NCI-H345 treated with DMSO at 0.1 percent for 48 hours (cell line): ENCODE measurements around the gene POMGNT2.

ENCODE experiments used
- DNase-seq: peaks from one replicate; lab custom pipeline; 2025; ENCODE audit not compliant: unreplicated experiment; lab: John Stamatoyannopoulos, UW

POMGNT2 gene

DNA sequence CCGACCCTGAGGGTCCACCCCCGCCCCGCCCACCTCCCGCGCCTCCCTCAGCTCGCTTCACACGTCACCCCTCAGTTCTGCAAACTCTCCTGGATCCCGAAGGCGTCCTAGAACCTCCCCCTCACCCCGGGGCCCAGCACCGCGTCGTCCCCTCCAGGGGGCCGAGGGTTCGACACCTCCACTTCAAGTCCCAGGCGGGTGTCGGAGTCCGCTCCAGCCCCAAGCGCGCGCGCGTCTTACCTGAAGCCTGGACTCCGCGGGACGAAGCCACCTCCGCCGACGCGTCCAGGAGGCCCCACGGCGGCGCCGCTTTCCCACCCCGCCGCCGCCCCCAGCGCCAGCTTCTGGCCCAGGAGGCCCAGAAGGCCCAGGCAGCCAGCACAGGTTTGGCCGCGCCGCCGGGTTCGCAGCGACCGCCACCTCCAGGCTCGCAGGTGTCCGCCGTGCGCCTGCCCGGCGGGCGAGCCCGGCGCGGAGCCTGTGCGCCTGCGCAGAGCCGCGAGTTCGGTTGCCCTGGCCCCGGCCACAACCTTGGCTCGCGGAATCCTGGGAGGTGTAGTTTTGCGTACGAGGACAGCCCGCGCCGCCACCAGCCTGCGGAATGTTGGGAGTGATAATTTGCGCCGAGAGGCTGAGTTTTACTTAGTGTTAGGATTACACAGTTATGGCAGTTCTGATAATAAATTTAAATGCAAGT lies at the start of gene POMGNT2:
POMGNT2 (minus strand) TSS at position 484 of the 697 bp plus-strand sequence. CDS start 24,648 bp downstream, outside the sequence.
- peak; percentile 54 for DNase-seq

DNA sequence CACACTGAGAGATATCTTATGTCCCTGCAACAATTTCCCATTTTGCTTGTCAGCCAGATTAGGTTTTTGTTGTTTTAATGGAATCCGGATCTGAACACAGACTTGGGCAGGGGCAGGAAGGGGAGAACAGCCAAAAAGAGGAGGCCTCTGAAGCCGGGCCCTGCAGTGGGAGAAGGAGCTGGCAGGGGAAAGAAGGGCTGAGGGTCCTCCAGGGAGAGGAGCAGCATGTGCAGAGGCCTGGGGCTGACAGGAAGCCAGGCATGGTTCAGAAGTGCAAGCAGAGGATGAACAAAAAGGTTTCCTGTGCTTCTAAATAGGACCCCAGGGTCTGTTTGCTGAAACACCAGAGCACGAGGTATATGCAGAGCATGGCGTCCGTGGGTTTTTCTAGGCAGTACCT lies 49.1 kb upstream of the POMGNT2 start:
- no peak for DNase-seq

DNA sequence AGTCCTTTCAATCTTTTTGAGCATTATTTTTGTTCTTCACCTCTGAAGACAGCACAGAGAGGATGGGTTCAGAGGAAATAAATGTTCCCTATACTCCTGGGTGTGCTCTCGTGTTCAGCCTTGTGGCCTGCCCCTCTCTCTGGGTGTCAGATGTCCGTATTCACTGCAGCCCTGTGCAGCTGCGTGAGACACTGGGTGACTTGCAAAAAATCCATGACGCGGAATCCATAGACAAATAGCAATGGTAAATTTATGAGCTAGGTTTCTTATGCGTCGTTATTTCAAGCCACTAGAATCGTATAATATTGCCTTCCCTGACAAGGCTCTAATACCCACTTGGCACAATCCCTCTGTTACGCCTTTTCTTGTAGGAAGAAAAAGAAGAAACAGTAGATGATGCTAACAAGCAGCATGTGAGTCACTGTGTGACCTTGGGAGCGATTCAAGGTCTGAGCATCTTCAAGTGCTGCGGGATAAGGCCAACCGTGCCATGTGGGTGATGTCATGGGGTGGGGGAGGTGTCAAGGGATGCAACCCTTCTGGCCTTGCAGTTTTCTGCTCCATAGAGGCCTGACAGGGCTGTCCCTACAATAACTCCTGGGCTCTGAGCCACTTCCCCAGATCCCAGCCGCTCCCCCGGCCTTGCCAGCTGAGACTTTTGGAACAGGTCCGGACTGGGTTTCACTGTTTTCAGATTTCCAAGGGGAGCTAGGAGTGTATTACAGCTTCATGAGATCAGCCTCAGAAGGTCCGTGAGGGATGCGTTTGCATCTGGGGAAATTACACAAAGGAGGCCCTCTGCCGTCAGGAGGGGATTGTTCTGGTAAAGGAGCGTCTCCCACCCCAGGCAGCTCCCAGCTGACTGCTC lies 47.6 kb upstream of the POMGNT2 start:
- no peak for DNase-seq

DNA sequence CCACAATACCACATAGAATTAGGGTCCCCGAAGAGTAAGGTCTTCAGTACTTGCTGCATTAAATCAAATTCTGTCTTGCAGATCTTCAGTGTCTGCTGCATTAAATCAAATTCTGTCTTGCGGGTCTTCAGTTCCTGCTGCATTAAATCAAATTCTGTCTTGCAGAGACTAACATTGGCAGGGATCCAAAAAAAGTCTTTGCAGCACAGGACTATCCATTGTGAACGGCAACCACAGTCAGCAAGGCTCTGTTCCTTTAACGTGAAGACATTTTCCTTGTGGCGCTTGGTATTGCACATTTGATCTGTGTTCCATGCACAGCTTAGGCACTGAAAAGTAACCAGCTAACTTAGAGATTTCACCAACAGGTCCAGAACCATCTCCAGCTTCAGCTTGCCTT lies 46.8 kb upstream of the POMGNT2 start:
- DNase-seq: no peak

DNA sequence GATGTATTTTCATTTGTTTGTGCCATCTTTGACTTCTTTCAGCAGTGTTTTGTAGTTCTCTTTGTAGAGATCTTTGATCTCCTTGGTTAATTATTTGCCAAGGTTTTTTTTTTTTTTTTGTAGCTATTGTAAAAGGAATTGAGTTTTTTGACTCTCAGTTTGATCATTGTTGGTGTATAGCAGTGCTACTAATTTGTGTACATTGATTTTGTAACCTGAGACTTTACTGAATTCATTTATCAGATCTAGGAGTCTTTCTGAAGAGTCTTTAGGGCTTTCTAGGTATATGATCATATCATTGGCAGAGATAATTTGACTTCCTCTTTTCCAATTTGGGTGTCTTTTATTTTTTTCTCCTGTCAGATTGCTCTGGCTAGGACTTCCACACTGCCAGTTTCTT lies 42.2 kb upstream of the POMGNT2 start:
- no peak for DNase-seq

DNA sequence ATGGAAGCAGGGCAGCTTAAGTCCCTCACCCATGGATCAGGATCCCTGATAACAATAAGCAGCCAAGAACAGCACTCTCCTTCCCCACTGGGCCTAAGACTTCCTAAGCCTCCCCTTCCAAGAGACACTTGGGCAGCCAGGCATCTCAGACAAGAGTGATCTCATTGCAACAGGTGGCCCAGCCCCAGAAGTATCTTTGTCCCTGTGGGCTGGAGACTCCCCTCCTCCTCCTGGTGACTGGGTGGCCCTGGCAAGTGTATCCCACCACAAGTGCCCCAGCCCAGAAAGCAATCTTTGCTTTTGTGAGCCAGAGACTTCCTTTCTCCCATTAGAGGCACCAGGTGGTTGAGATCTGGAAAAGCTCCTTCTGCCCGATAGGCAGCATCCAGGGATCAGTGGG lies 40.7 kb upstream of the POMGNT2 start:
- DNase-seq: no peak

DNA sequence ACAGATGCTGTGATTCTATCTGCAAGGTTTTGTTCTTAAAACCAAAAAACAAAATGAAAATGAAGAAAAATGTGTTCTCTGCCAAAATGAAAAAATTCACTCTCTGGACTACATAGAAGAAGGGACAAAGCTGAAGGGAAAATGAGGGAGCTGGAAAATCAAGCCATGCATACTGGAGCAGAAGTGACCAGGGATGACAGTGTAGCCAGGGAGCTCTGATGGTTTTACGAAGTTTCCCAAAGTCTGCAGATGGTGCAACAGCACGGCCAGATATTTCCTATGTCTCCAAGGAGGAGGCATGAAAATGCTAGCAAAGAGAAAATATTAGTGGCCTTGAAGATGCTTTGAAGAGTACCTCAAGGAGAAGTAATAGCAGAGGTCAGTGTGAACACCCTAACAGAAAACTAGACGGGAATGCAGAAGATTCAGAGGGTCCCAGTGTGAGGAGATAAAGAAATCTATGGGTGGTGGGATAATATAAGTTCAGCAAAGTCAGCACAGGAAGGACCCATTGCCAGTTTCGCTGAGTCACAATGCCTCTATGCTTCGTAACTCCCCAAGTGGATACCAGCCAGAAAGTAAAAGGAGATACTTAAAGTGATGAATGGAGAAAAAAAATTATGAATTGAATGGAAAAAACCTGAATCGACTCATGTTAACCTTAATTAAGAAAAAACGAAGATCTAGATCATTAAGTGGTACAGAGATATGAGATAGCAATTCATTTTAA lies 39.0 kb upstream of the POMGNT2 start:
- no peak for DNase-seq

DNA sequence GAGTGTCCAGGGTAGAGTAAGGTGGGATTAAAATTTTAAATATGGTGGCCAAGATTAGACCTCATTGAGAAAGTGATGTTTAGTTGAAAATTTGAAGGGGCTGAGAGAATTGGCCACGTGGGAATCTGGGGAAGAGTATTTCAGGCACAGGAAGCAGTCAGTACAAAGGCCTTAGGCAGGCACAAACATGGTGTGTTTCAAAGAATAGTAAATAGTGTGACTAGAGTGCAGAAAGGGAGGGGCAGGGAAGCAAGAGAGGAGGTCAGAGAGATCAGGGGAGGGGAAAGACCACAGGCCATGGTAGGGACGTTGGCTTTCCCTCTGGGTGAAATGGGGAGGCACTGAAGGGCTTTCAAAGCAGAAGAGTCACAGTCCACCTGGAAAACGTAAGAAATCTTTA lies 36.6 kb upstream of the POMGNT2 start:
- DNase-seq: no peak

DNA sequence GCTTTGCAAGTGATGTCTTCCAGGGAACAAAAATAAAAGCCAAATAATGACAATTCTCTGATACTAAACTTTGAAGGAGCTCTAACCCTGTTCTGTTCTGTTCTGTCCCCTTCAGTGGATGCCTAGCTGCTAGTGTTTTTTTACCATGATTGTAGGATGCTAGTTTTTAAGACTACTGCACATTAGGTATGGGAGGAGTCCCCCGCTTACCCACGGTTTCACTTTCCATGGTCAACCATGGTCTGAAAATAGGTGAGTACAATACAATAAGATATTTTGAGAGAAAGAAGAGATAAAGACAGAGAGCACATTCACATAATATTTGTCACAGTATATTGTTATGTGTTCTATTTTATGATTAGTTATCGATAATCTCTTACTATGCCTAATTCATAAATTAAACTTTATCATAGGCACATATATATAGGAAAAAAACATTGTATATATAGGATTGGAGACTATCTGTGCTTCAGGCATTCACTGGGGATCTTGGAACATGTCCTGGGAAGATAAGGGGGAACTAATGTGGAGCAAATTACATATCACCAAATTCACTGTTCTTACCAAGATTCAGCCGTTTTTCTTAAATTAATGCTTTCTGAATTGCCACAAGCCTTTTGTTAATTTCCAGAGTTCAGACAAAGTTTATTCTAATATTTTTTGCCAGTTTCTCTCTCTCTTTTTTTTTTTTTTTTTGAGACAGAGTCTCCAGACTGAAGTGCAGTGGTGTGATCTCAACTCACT lies 32.8 kb upstream of the POMGNT2 start:
- no peak for DNase-seq

DNA sequence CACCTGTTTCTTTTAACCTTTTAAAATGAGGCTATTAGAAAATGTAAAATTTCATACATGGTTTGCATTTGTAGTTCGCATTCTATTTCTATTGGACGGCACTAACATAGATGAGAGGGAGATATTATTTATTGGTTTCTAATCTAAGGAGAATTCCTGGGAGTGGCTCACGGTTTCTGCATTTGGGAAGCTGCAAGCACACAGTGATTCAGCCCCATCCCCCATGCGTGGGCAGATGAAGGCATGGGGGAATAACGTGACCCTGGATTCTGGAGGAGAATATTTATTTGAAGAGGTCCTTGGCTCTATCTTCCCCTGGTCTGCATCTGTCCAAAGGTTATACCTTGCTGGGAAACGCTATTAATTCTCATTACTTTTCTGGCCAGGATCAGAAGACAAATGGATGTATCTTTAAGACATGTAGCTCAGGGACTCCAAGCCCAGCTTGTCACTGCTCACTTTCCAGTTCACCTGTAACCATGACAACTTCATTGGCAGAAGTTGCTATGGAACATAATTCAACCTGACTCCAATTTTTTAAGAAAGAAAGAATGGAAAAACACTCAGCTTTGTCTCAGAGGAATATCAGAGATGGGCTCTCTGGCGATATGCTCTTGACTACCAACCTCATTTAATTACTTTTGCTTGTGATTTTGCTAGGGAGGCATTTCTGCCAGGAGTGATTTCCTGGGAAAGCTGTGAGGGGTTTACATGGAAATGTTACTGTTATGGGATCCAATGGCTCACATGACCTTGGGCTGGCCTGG lies 27.2 kb upstream of the POMGNT2 start:
- no peak for DNase-seq

DNA sequence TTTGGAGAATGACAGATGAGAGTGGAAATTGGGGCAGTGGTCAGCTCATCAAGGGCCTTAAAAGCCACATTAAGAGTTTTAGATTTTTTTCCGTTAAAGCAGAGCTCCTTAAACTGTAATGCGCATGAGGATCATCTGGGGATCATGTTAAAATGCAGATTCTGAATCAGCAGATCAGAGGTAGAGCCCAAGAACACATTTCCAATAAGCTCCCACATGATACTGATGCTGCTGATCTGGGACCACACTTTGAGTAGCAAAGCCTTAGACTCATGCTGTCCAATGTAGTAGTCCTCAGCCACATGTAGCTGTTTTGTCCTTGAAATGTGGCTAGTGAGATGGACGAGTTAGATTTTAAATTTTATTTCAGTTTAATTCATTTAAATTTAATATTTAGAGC lies 26.3 kb upstream of the POMGNT2 start:
- no peak for DNase-seq

DNA sequence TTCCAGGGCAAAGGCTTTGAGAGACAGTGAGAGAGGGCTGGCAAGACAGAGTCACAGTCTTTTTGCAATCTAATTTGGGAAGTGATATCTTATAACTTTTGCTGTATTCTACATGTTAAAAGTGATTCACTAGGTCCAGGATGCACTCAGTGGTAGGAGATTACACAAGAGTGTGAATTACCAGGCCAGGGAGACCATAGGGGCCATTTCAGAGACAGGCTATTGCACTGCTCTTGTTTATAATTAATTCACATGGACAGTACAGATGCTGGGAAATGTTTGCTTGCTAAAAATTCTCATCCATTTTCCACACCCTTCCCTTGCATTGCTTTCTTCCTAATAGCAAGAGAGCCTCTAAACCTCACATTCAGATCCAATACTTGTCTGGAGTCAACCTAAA lies 22.6 kb upstream of the POMGNT2 start:
- DNase-seq: no peak

DNA sequence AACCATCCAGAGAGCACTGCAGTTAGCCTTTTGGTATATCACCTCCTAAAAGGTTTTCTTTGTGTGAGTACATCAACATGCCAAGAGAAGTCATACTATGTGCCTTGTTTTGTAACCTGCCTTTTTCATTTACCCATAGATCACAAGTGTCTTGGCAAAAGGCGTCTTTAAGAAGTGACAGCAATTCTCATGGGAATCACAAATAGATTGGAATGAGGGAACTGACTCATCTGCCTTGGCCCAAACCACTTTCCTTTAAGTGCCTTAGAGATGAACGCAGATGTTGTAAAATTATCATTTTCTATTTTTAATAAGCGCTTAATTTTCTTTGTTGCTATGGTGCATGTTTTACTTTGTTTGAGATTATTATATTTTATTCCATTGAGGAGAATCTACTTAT lies 20.7 kb upstream of the POMGNT2 start:
- DNase-seq: no peak

DNA sequence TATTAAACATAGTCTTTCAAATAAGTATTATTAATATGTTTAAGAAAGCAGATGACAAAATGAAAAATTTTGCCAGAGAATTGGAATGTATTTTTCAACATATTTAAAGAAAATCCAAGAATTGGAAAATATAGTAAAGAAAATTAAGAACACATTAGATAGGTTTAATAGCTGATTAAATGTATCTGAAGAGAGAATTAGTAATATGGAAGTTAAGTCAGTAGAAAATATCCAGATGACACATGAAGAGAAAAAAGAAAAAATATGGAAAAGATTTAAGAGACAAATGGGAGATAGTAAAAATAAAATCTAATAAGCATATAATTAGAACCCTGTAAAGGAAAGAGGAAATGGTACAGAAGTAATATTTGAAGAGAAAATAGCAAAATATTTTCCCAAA lies 18.0 kb upstream of the POMGNT2 start:
- DNase-seq: no peak

DNA sequence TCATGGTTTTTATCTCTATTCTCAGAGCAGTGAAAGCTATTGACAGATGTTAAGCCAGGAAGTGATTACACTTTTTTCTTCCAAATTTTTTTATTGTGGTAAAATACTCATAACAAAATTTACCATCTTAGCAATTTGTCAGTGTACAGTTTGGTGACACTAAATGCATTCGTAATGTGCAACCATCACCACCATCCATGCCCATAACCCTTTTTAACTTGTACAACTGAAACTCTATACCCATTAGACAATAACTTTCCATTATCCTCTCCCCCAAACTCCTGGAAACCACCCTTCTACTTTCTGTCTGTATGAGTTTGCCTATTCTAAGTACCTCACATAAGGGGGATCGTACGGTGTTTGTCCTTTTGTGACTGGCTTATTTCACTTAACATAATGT lies 15.1 kb upstream of the POMGNT2 start:
- no peak for DNase-seq

DNA sequence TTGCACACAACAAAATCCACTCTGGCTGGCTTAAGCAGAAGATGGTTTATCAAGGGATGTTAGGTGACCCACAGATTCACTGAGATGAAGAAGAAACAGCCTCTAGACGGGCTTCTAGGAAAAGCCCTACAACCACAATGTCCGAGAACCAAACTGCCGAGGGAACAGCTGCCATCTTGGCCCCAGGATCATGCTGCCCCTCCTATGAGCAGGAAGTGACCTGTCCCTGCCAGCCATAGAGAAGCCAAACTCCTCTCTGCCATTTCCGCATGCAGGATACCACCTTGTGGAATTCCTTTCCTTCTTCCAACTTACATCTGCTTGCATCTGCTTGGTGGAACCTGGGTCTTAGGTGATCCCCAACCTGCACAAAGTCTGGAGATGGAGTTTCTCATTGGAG lies 11.4 kb upstream of the POMGNT2 start:
- no peak for DNase-seq

DNA sequence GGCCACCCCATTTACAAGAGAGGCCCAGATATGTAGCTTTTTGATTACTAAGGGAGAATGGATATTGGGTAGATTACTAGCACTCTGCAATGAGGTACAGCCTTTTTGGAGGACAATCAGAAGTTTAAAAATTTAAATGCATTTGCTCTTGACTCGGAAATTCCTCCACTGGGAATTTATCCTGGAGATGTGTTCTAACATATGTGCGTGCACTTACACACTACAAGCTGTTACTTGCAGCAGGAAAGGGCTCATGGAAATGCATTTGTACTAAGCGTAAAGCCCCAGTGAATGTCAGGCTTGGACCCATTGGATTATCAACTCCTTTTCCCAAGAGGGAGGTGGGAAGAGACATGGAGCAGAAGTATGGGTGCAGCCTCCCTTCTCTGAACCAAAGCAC lies 7.8 kb upstream of the POMGNT2 start:
- no peak for DNase-seq

DNA sequence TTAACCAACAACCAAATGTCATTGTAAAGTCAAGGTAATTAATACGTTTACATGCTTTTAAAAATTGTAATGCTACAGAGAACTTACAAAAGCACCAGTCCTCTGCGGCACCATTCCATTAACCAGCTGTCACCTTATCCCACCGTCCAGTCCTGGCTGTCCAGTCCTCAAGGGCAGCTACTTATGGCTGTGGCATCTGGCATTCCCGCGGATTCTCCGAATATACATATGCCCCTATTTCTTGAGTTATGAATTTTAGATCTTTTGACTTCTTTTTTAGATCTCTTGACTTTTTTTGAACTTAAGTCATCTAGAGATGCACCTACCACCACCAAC lies 382 bp upstream of the POMGNT2 start:
- DNase-seq: no peak

DNA sequence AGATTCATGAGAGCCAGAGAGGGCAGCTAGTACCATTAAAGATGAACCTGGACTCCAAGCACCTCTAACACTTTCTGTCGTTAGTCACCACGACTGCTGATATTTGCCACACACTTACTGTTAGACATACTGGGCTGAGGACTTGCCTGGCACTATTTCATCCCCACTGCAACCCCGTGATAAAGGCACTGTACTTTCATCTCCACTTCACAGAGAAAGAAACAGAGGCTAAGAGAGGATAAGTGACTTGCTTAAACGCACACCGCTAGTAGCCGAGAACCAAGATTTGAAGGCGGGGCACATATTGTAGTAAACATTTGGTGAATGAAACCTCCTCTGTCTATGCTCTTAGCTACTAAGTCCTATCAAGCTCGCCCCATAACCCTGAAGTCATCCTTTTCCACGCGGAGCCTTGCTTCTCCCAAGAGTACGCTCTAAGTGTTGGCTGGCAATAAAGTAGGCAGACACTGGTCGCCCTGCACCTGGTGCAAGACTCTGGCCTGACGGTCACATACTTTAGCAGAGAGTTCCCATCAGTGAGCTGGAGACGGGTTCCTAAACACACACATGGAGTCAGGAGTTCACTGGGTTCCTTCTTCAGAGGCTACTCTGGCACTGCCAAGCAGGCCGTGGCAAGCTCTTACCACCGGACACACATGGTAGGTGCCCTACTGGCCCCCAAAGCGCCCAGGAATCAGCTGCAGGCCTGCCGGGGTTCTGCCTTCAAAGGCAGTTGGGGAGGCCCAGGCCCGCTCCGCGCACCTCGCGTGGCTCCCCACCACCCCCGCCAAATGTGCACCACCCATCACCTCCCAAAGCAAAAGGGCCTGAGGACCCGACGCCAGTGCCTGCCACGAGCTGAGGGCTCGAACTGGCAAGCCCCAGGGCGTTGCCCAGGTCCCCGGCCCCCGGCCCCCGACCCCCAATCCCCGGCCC lies 951 bp downstream of the POMGNT2 start:
- peak; percentile 9 for DNase-seq
